Kidney (tissue), 14 donors: ENCODE results near the gene SLC28A1. TPM values are rescaled to one million over a fixed set of nuclear protein-coding genes. Genes with fewer than 3 reads are reported as not detected.
A peak's percentile ranks its signal among the peaks of the same experiment; 100 is the strongest.

ENCODE experiments used
- DNase-seq, 5 donors: peaks; one replicate each; pipeline ENCODE4 v3.0.0-alpha.2; 2013 to 2020
- FAIRE-seq: peaks from 2 replicates; lab custom pipeline; 2012; peaks lifted over from hg19 to GRCh38; lab: Jason Lieb, UNC
- H3K27ac ChIP-seq, 2 donors: one replicate each; pipeline ENCODE4 v1.7.0; 2013; ENCODE audit warnings: low read depth in 2 of 2, low read length in 2 of 2, inconsistent platforms in 1 of 2
- H3K27me3 ChIP-seq: one replicate; pipeline ENCODE4 v1.7.1; 2013; ENCODE audit warnings: low read length, inconsistent platforms; ENCODE audit not compliant: control insufficient read depth, insufficient read depth
- H3K36me3 ChIP-seq, 3 donors: one replicate each; pipeline versions ENCODE4 v1.7.0 to v1.7.1; 2013; ENCODE audit warnings: low read length in 3 of 3, control low read depth in 1 of 3, inconsistent platforms in 1 of 3; ENCODE audit not compliant: insufficient read depth in 3 of 3, control insufficient read depth in 2 of 3
- H3K4me1 ChIP-seq, 3 donors: one replicate each; pipeline versions ENCODE4 v1.7.0 to v1.7.1; 2013; ENCODE audit warnings: low read length in 3 of 3, inconsistent platforms in 1 of 3, low read depth in 1 of 3; ENCODE audit not compliant: control insufficient read depth in 2 of 3, insufficient read depth in 2 of 3
- H3K4me3 ChIP-seq, 3 donors: one replicate each; pipeline versions ENCODE4 v1.7.0 to v1.8.1; 2013; ENCODE audit warnings: low read length in 3 of 3, control low read depth in 1 of 3, inconsistent platforms in 1 of 3
- H3K9ac ChIP-seq, 3 donors: one replicate each; pipeline versions ENCODE4 v1.7.0 to v1.7.1; 2013; ENCODE audit warnings: low read length in 3 of 3, control low read depth in 1 of 3, inconsistent platforms in 1 of 3
- H3K9me3 ChIP-seq, 3 donors: one replicate each; pipeline versions ENCODE4 v1.7.0 to v1.7.1; 2013; ENCODE audit warnings: low read length in 3 of 3, control low read depth in 1 of 3, inconsistent platforms in 1 of 3; ENCODE audit not compliant: control insufficient read depth in 2 of 3, insufficient read depth in 1 of 3
- CTCF ChIP-seq: IDR thresholded peaks from 3 replicates; pipeline ENCODE4 v1.5.1; 2012; ENCODE audit warnings: mild to moderate bottlenecking, moderate library complexity, borderline replicate concordance; ENCODE audit not compliant: insufficient read depth; ENCODE audit errors: extremely low read depth
- intact Hi-C: fragments of 100-400 bp; cut with DNase I; formaldehyde crosslinking; loops from one replicate; pipeline ENCODE4 v1.11.1; 2022
- polyA plus RNA-seq: library from polyadenylated mRNA; stranded (reverse); fragments of 350-450 nt; fragmentation: Illumina TruSeq; extraction: RNeasy Lipid Tissue Mini Kit (QIAGEN cat#74804); gene quantifications from one replicate; pipeline ENCODE4 v1.2.3, GENCODE V29; 2014; ENCODE audit warnings: low read depth, low replicate concordance; ENCODE audit not compliant: insufficient read depth
- total RNA-seq: library from RNA; stranded (reverse); fragmentation: NEBNext Ultra II Directional; extraction: Animal tissue kit (Norgen Biotek cat#: 25700); gene quantifications from one replicate; pipeline ENCODE4 v1.2.1, GENCODE V29; 2021
- donor health status: control.
- donor health status: control.
- donor health status: control.
- donor health status: control.
- donor health status: control.
- donor health status: DM: yes; HTN: yes; CAD: no.
- donor health status: Normal renal cell carcinoma (clear cell type).

The SLC28A1 gene
- total and polyA plus RNA-seq, 2 donors from 2014 or later, result 12.8 to 51.2 TPM

GRCh38 chr15:84934942-84935729 lies 50.7 kb downstream of the SLC28A1 start:
- intact Hi-C loops, result no loop called here

GRCh38 chr15:84937144-84937543 lies 52.7 kb downstream of the SLC28A1 start:
- Histone ChIP-seq H3K36me3 (peaks cover 0 to 3% (median 0%) of the 10 kb centered on the region in 3 donors), H3K9me3 (no peaks in the 10 kb centered on the region), H3K4me3 (no peak overlapping the region), H3K9ac (no peak overlapping the region), H3K4me1 (no peaks in the 10 kb centered on the region), H3K27me3 (no peaks in the 10 kb centered on the region), H3K27ac (no peak overlapping the region)
- intact Hi-C loops, result no loop called here
- no peak for FAIRE-seq
- DNase-seq, result peak in 1 of 5 donors; percentile 40
- TF ChIP-seq CTCF, result no peak

More at GRCh38 chr15:84934942-84935729, 50.7 kb downstream of the SLC28A1 start:
- no peak for DNase-seq
- Histone ChIP-seq H3K4me3 (no peak overlapping the region), H3K27ac (no peak overlapping the region), H3K27me3 (no peaks in the 10 kb centered on the region), H3K9me3 (no peaks in the 10 kb centered on the region), H3K4me1 (no peaks in the 10 kb centered on the region), H3K9ac (no peak overlapping the region), H3K36me3 (peaks cover 0 to 3% (median 0%) of the 10 kb centered on the region in 3 donors)
- FAIRE-seq, result no peak
- no peak for TF ChIP-seq CTCF

- Histone ChIP-seq H3K9ac (no peak overlapping the region), H3K4me1 (no peaks in the 10 kb centered on the region), H3K9me3 (no peaks in the 10 kb centered on the region), H3K27ac (no peak overlapping the region), H3K4me3 (no peak overlapping the region), H3K36me3 (peaks cover 0 to 3% (median 0%) of the 10 kb centered on the region in 3 donors), H3K27me3 (no peaks in the 10 kb centered on the region)
- TF ChIP-seq CTCF, result no peak
- intact Hi-C loops, result no loop called here
- DNase-seq, result no peak
- no peak for FAIRE-seq
Observed at GRCh38 chr15:84938726-84939125, 54.3 kb downstream of the SLC28A1 start.
